GM23248 (cell line): ENCODE data around the gene TMEM252. TPM values are rescaled to one million over a fixed set of nuclear protein-coding genes. Genes with fewer than 3 reads are reported as not detected.

Experiments used
- DNase-seq: peaks from one replicate; pipeline ENCODE4 v3.0.0-alpha.2; 2015
- H2AFZ ChIP-seq: fragments of 200-600 bp; sonication (generic); 2 replicates; pipeline ENCODE4 v1.6.1; 2016; ENCODE audit warnings: antibody characterized with exemption
- H3F3A ChIP-seq: fragments of 200-600 bp; sonication (generic); 2 replicates; pipeline ENCODE4 v1.6.1; 2016; ENCODE audit warnings: mild to moderate bottlenecking, antibody characterized with exemption, mixed run types; ENCODE audit not compliant: insufficient read depth
- H3K27ac ChIP-seq: fragments of 200-600 bp; sonication (generic); 2 replicates; pipeline ENCODE4 v1.5.1; 2016; ENCODE audit warnings: mild to moderate bottlenecking
- H3K27me3 ChIP-seq: fragments of 200-600 bp; sonication (generic); replicated peaks from 2 replicates; pipeline ENCODE4 v1.6.1; 2016; ENCODE audit warnings: mild to moderate bottlenecking; ENCODE audit not compliant: insufficient read depth
- H3K36me3 ChIP-seq: fragments of 200-600 bp; sonication (generic); 2 replicates; pipeline ENCODE4 v1.6.1; 2016; ENCODE audit warnings: low read depth, mild to moderate bottlenecking
- H3K4me1 ChIP-seq: fragments of 200-600 bp; sonication (generic); 2 replicates; pipeline ENCODE4 v1.6.1; 2016; ENCODE audit warnings: mild to moderate bottlenecking; ENCODE audit not compliant: insufficient read depth
- H3K4me2 ChIP-seq: fragments of 200-600 bp; sonication (generic); one replicate; pipeline ENCODE4 v1.6.1; 2016; ENCODE audit warnings: mild to moderate bottlenecking; ENCODE audit not compliant: unreplicated experiment
- H3K4me3 ChIP-seq: fragments of 200-600 bp; sonication (generic); 2 replicates; pipeline ENCODE4 v1.5.1; 2016; ENCODE audit warnings: mild to moderate bottlenecking
- H3K79me2 ChIP-seq: fragments of 200-600 bp; sonication (generic); 2 replicates; pipeline ENCODE4 v1.6.1; 2016; ENCODE audit warnings: mild to moderate bottlenecking; ENCODE audit not compliant: insufficient read depth
- H3K9ac ChIP-seq: fragments of 200-600 bp; sonication (generic); 2 replicates; pipeline ENCODE4 v1.6.1; 2016; ENCODE audit warnings: mild to moderate bottlenecking
- H3K9me2 ChIP-seq: fragments of 200-600 bp; sonication (generic); 2 replicates; pipeline ENCODE4 v1.6.1; 2016; ENCODE audit warnings: mixed run types, mild to moderate bottlenecking, moderate library complexity; ENCODE audit not compliant: insufficient read depth
- H3K9me3 ChIP-seq: fragments of 200-600 bp; sonication (generic); one replicate; pipeline ENCODE4 v1.6.1; 2017; ENCODE audit warnings: low read depth
- H4K20me1 ChIP-seq: fragments of 200-600 bp; sonication (generic); 2 replicates; pipeline ENCODE4 v1.6.0; 2016; ENCODE audit not compliant: insufficient read depth
- EZH2 ChIP-seq: fragments of 200-600 bp; sonication (generic); IDR thresholded peaks from 2 replicates; pipeline ENCODE4 v1.6.1; 2018; ENCODE audit warnings: antibody characterized with exemption, mild to moderate bottlenecking; ENCODE audit not compliant: insufficient read depth, poor library complexity, severe bottlenecking
- EZH2phosphoT487 ChIP-seq: fragments of 200-600 bp; sonication (generic); IDR thresholded peaks from 2 replicates; pipeline ENCODE4 v1.6.1; 2018; ENCODE audit warnings: antibody characterized with exemption, moderate library complexity, mild to moderate bottlenecking, low read depth; ENCODE audit not compliant: insufficient read depth
- WGBS, 2 experiments: methylation state at CpG; one replicate each; pipeline ENCODE4 v1.1.6; 2015 to 2017; ENCODE audit warnings: low lambda C conversion rate in 2 of 2, low coverage in 1 of 2; ENCODE audit errors: missing lambda C conversion rate in 2 of 2; 5-methylcytosine and 5-hydroxymethylcytosine counted together
- in situ Hi-C: fragments of 300-500 bp; cut with MboI; formaldehyde crosslinking; loops from 2 replicates; pipeline ENCODE4 v1.15.0; 2020
- polyA plus RNA-seq: library from polyadenylated mRNA; unstranded; fragments of >200 nt; fragmentation: Nextera tagmentation; extraction: Ambion mirVana; gene quantifications from 2 replicates; pipeline ENCODE4 v1.2.1, GENCODE V29; 2016
- total RNA-seq: library from RNA; depleted of rRNA; stranded (reverse); fragments of >200 nt; shearing (Covaris generic); gene quantifications from 2 replicates; pipeline ENCODE4 v1.2.3, GENCODE V29; 2014

TMEM252 gene
- total and polyA plus RNA-seq, 2 experiments from 2014 or later: not detected

DNA sequence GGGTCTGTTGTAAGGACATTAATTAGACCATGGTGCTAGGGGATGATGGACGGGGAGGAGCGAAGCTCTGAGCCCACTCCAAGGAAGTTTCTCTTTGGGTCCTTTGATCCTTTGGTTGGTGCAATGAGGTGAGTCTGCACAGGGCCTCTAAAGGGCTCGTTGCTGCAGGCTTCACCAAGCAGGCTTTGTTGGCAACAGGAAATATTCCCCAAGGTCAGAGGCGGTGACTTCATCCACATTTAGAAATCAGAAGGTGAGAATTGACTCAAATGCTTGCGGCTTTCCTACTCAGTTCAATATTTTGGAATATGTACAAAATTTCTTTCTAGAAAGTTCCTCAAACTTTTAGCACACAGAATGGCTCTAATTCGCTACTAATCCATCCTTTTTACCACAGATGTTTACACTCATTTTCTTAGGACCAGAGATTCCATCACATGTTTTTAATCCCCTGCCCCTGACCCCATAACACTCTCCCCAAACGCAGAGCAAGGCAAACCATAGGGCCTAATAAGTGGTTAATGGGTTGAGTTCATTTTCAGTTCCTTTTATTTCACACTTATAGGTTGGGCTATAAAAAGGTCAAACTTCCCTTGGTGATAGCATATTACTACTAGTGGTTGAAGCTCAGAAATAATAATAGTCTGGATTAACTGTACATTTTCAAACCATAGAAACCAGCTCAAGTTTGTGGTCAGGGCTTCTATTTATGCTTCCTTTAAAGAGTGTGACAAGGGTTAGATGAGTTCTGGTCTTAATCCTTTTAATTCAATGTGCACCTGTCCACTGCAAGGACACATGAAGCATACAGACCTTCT, 37.3 kb upstream of the TMEM252 start:
- Histone ChIP-seq H3F3A (no peaks in the 10 kb centered on the region), H3K79me2 (no peaks in the 10 kb centered on the region), H3K9me2 (no peaks in the 10 kb centered on the region), H3K4me3 (no peak overlapping the region), H3K9me3 (no peaks in the 10 kb centered on the region), H4K20me1 (no peaks in the 10 kb centered on the region), H2AFZ (no peak overlapping the region), H3K9ac (no peak overlapping the region), H3K36me3 (no peaks in the 10 kb centered on the region), H3K27me3 (peaks cover 6% of the 10 kb centered on the region; the same call in 1 of the 2 replicates), H3K27ac (no peak overlapping the region), H3K4me2 (no peak overlapping the region), H3K4me1 (no peaks in the 10 kb centered on the region)
- 17 to 18% methylated on average over 7 of the region's 7 CpGs for WGBS, 2 experiments
- DNase-seq: no peak
- in situ Hi-C loops: loop anchor here (10.0 kb wide), 1 partner anchor 63 kb away; no protein-coding TSS in a partner anchor
- no peak for TF ChIP-seq EZH2phosphoT487
- no peak for TF ChIP-seq EZH2

DNA sequence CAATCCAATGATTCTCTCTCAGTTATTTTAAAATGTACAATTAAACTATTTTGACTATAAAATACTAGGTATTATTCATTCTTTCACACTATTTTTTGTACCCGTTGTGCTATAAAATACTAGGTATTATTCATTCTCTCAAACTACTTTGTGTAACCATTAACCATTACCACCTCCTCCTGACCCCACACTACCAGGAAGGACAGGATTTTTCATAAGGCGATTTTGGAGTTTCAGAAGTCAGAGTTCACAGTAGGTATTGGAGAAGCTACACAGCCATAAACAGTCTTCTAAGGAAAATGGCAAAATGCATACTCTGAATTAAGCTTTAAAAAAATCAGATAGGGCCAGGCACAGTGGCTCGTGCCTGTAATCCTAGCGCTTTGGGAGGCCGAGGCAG, 35.1 kb upstream of the TMEM252 start:
- Histone ChIP-seq H3K4me3 (no peak overlapping the region), H2AFZ (no peak overlapping the region), H4K20me1 (no peaks in the 10 kb centered on the region), H3K79me2 (no peaks in the 10 kb centered on the region), H3K27ac (no peak overlapping the region), H3K4me2 (no peak overlapping the region), H3K4me1 (no peaks in the 10 kb centered on the region), H3K9me2 (no peaks in the 10 kb centered on the region), H3K27me3 (no peaks in the 10 kb centered on the region), H3K9me3 (no peaks in the 10 kb centered on the region), H3K9ac (no peak overlapping the region), H3K36me3 (no peaks in the 10 kb centered on the region), H3F3A (no peaks in the 10 kb centered on the region)
- in situ Hi-C loops: loop anchor here (10.0 kb wide), 1 partner anchor 61 kb away; no protein-coding TSS in a partner anchor
- DNase-seq: no peak
- WGBS, 2 experiments: 25 to 29% methylated on average over 5 of the region's 5 CpGs
- no peak for TF ChIP-seq EZH2phosphoT487
- TF ChIP-seq EZH2: no peak

DNA sequence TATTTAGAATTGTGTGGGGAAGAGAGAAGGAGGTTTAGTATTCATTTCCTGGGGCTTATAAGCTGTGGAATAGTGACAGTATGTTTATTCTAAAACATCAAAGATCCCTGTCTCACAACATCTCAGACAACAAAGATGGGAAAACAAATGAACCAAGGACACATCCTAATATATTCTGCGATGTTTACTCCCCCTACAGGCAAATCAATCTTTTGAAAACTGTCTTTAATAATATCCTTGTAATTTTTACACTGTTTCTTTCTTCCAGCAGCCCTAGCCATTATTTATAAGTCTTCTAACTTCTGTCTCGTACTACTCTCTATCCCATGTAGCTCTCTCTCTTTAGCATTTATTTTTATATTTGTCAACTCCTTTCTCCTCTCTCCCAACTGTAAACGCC, 33.5 kb upstream of the TMEM252 start:
- in situ Hi-C loops: loop anchor here (10.0 kb wide), 1 partner anchor 59 kb away; no protein-coding TSS in a partner anchor

DNA sequence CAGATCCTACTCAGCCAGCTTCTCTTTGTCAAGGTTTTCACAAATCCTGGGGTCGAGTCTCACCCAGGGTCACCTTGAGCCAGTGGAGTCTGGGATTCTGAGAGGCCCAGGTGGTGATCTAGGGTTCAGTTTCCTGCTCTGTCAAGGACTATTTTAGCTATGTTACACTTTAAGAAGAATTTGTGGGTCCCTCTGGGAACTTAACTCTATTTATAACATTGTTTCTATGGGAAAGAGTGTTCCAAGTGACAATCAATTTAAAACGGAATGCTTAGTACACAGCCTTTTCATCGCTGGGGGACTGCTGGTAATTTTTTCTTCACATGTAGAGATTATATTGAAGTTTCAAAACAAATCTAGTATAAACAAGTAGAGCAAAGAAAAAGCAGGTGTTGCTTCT, 26.9 kb upstream of the TMEM252 start:
- no peak for TF ChIP-seq EZH2phosphoT487
- in situ Hi-C loops: no loop called here
- Histone ChIP-seq H3K4me2 (no peak overlapping the region), H3K4me3 (no peak overlapping the region), H3F3A (no peaks in the 10 kb centered on the region), H3K27ac (no peak overlapping the region), H3K9ac (no peak overlapping the region), H3K4me1 (no peaks in the 10 kb centered on the region), H3K36me3 (no peaks in the 10 kb centered on the region), H3K9me3 (no peaks in the 10 kb centered on the region), H3K27me3 (no peaks in the 10 kb centered on the region), H3K79me2 (no peaks in the 10 kb centered on the region), H4K20me1 (no peaks in the 10 kb centered on the region), H3K9me2 (no peaks in the 10 kb centered on the region), H2AFZ (no peak overlapping the region)
- 52 to 55% methylated on average over 3 of the region's 3 CpGs for WGBS, 2 experiments
- no peak for DNase-seq

More for the DNA sequence above, 33.5 kb upstream of the TMEM252 start:
- no peak overlapping the region for H3K9ac ChIP-seq
- no peaks in the 10 kb centered on the region for H3K9me2 ChIP-seq
- no peaks in the 10 kb centered on the region for H3K4me1 ChIP-seq
- H3K27ac ChIP-seq: no peak overlapping the region
- no peak for TF ChIP-seq EZH2
- 21 to 27% methylated on average over 3 of the region's 3 CpGs for WGBS, 2 experiments
- H2AFZ ChIP-seq: no peak overlapping the region
- no peaks in the 10 kb centered on the region for H3K79me2 ChIP-seq
- no peak for DNase-seq
- no peaks in the 10 kb centered on the region for H4K20me1 ChIP-seq
- no peak overlapping the region for H3K4me2 ChIP-seq
- H3F3A ChIP-seq: no peaks in the 10 kb centered on the region
- H3K9me3 ChIP-seq: no peaks in the 10 kb centered on the region
- H3K36me3 ChIP-seq: no peaks in the 10 kb centered on the region
- no peak overlapping the region for H3K4me3 ChIP-seq
- H3K27me3 ChIP-seq: no peaks in the 10 kb centered on the region
